Vagina (tissue), 2 donors: Measurements from ENCODE around the gene SLC34A1.

ENCODE experiments used
- CTCF ChIP-seq, 3 experiments: fragments of 450-650 bp in 2 of 3; fragments of 200-600 bp in 1 of 3; sonication (generic) in 1 of 3; IDR thresholded peaks; one replicate each; pipeline ENCODE4 v1.5.1; 2017 to 2019; ENCODE audit warnings: antibody characterized with exemption in 3 of 3, mild to moderate bottlenecking in 2 of 3, moderate library complexity in 2 of 3
- POLR2AphosphoS5 ChIP-seq, 2 donors: sonication (generic); formaldehyde crosslinking; IDR thresholded peaks; one replicate each; pipeline ENCODE4 v1.9.0; 2017; ENCODE audit warnings: antibody characterized with exemption in 2 of 2, mild to moderate bottlenecking in 2 of 2, low read depth in 1 of 2; ENCODE audit not compliant: insufficient read depth in 1 of 2

DNA sequence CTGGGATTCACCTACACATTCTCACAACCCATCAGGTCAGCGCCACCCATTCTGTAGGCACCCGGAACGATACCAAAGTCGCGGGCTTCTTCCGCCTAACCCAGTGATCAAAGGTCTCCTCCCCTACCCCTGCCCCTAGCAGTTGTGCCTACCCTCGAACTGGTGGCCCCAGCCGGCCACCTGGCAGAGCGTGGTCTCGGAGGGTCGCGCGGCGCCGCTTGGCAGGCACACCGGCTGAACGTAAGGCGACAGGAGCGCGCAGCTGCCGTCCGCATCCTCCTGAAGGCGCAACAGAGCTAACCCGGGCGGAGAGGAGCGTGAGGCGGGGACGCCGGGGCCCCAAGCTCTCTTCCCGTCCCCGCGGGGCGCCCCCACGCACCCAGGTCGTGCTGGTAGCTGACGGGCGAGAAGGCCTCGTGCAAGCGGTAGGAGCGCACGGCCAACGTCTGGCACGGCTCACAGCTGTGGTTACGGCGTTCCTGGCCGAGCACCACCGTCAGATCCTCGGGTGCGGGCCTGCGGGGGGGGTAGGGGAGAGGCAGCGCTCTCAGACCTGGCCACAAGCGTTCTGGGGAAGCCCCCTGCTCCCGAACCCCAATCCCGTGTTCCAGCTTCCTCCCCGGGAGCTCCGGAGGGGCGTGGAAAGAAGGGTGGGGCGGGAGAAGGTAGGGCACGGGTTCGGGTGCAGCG lies 19.0 kb downstream of the SLC34A1 start:
- TF ChIP-seq CTCF (IDR thresholded peaks at IDR 0.05) (no peak), POLR2AphosphoS5 (IDR thresholded peaks at IDR 0.05; ENCODE audit: insufficient read depth in 1 of 2, low read depth in 1 of 2) (no peak)
